Esophagus (tissue), 2 donors: Measurements from ENCODE around the gene EPN1. TPM values are rescaled to one million over a fixed set of nuclear protein-coding genes. Genes with fewer than 3 reads are reported as not detected.

Experiments used
- H3K27ac ChIP-seq, 2 donors: one replicate each; pipeline ENCODE4 v1.5.1; 2013; ENCODE audit warnings: low read depth in 2 of 2, mild to moderate bottlenecking in 2 of 2, inconsistent platforms in 1 of 2, low read length in 1 of 2, moderate library complexity in 1 of 2
- H3K27me3 ChIP-seq, 2 donors: one replicate each; pipeline ENCODE4 v1.6.1; 2013; ENCODE audit warnings: low read length in 2 of 2, control low read depth in 1 of 2, mild to moderate bottlenecking in 1 of 2; ENCODE audit not compliant: insufficient read depth in 2 of 2, control insufficient read depth in 1 of 2
- H3K36me3 ChIP-seq, 2 donors: one replicate each; pipeline ENCODE4 v1.6.1; 2013; ENCODE audit warnings: low read length in 1 of 2; ENCODE audit not compliant: control insufficient read depth in 2 of 2, insufficient read depth in 2 of 2
- H3K4me1 ChIP-seq, 2 donors: one replicate each; pipeline ENCODE4 v1.6.1; 2013; ENCODE audit warnings: low read length in 1 of 2; ENCODE audit not compliant: control insufficient read depth in 2 of 2, insufficient read depth in 2 of 2
- H3K4me3 ChIP-seq, 2 donors: one replicate each; pipeline ENCODE4 v1.5.1; 2013; ENCODE audit warnings: low read length in 2 of 2, mild to moderate bottlenecking in 2 of 2, low read depth in 1 of 2, moderate library complexity in 1 of 2
- H3K9me3 ChIP-seq, 2 donors: one replicate each; pipeline ENCODE4 v1.6.1; 2013; ENCODE audit warnings: mild to moderate bottlenecking in 2 of 2, low read depth in 1 of 2, low read length in 1 of 2, moderate library complexity in 1 of 2; ENCODE audit not compliant: control insufficient read depth in 2 of 2, insufficient read depth in 1 of 2
- WGBS, 2 donors: extraction: QIAGEN DNeasy Blood & Tissue Kit; methylation state at CpG; one replicate each; pipeline ENCODE4 v1.1.7; 2013; 5-methylcytosine and 5-hydroxymethylcytosine counted together
- polyA plus RNA-seq, 2 donors: library from polyadenylated mRNA; stranded (reverse); fragments of 200-250 nt; gene quantifications; one replicate each; pipeline ENCODE4 v1.2.3, GENCODE V29; 2013
- donor health status: healthy with polysubstance abuse.
- donor health status: Bipolar disorder and iron deficiency.

Gene EPN1
- polyA plus RNA-seq, 2 donors = 79.1 to 83.0 TPM

GRCh38 chr19:55675661-55676354, 782 bp downstream of the EPN1 start:
- WGBS, 2 donors = 8 to 14% methylated on average over 16 of the region's 16 CpGs
- H3K4me1 ChIP-seq = peaks cover 4 to 18% of the 10 kb centered on the region in 2 donors
- peaks cover 0 to 29% of the 10 kb centered on the region in 2 donors for H3K36me3 ChIP-seq
- peak overlapping the region; percentile 97 to 98 for H3K4me3 ChIP-seq
- H3K27me3 ChIP-seq = no peaks in the 10 kb centered on the region
- H3K27ac ChIP-seq = peak overlapping the region; percentile 91 to 97
- H3K9me3 ChIP-seq = no peaks in the 10 kb centered on the region

GRCh38 chr19:55676383-55676782, 1.4 kb downstream of the EPN1 start:
- Histone ChIP-seq H3K27ac (no peak overlapping the region), H3K9me3 (no peaks in the 10 kb centered on the region), H3K27me3 (no peaks in the 10 kb centered on the region), H3K36me3 (peaks cover 4 to 33% of the 10 kb centered on the region in 2 donors), H3K4me3 (peak overlapping the region in 1 of 2 donors; percentile 97), H3K4me1 (peaks cover 4 to 18% of the 10 kb centered on the region in 2 donors)
- WGBS, 2 donors = 42 to 60% methylated on average over 5 of the region's 5 CpGs

- Histone ChIP-seq H3K36me3 (peaks cover 4 to 33% of the 10 kb centered on the region in 2 donors), H3K4me3 (peak overlapping the region in 1 of 2 donors; percentile 97), H3K9me3 (no peaks in the 10 kb centered on the region), H3K4me1 (peaks cover 4 to 18% of the 10 kb centered on the region in 2 donors), H3K27me3 (no peaks in the 10 kb centered on the region), H3K27ac (peak overlapping the region; percentile 36 to 83)
- 50 to 58% methylated on average over 7 of the region's 7 CpGs for WGBS, 2 donors
These were observed 2.0 kb downstream of the EPN1 start for GRCh38 chr19:55676889-55677505.

GRCh38 chr19:55677572-55678028, 2.6 kb downstream of the EPN1 start:
- Histone ChIP-seq H3K4me1 (peaks cover 4 to 18% of the 10 kb centered on the region in 2 donors), H3K9me3 (no peaks in the 10 kb centered on the region), H3K27me3 (no peaks in the 10 kb centered on the region), H3K27ac (peak overlapping the region; percentile 15 to 81), H3K4me3 (no peak overlapping the region), H3K36me3 (peaks cover 4 to 33% of the 10 kb centered on the region in 2 donors)
- 52 to 63% methylated on average over 6 of the region's 6 CpGs for WGBS, 2 donors

- Histone ChIP-seq H3K36me3 (peaks cover 4 to 34% of the 10 kb centered on the region in 2 donors), H3K27me3 (no peaks in the 10 kb centered on the region), H3K27ac (peak overlapping the region; percentile 11 to 81), H3K4me1 (peaks cover 4 to 18% of the 10 kb centered on the region in 2 donors), H3K9me3 (no peaks in the 10 kb centered on the region), H3K4me3 (no peak overlapping the region)
- WGBS, 2 donors = 85 to 86% methylated on average over 21 of the region's 21 CpGs
These were observed 3.2 kb downstream of the EPN1 start for GRCh38 chr19:55678121-55678671.

GRCh38 chr19:55679343-55680257, 4.6 kb downstream of the EPN1 start:
- no peak overlapping the region for H3K4me3 ChIP-seq
- no peaks in the 10 kb centered on the region for H3K27me3 ChIP-seq
- WGBS, 2 donors = 80 to 83% methylated on average over 23 to 24 of the region's 24 CpGs
- peaks cover 4 to 18% of the 10 kb centered on the region in 2 donors for H3K4me1 ChIP-seq
- H3K27ac ChIP-seq = no peak overlapping the region
- no peaks in the 10 kb centered on the region for H3K9me3 ChIP-seq
- H3K36me3 ChIP-seq = peaks cover 4 to 36% of the 10 kb centered on the region in 2 donors

- H3K27me3 ChIP-seq = no peaks in the 10 kb centered on the region
- H3K27ac ChIP-seq = no peak overlapping the region
- H3K36me3 ChIP-seq = peaks cover 6 to 45% of the 10 kb centered on the region in 2 donors
- H3K4me3 ChIP-seq = no peak overlapping the region
- 92 to 93% methylated on average over 20 of the region's 20 CpGs for WGBS, 2 donors
- H3K9me3 ChIP-seq = no peaks in the 10 kb centered on the region
- peaks cover 4 to 22% of the 10 kb centered on the region in 2 donors for H3K4me1 ChIP-seq
These were observed 5.5 kb downstream of the EPN1 start for GRCh38 chr19:55680339-55681130.

- H3K4me3 ChIP-seq = no peak overlapping the region
- H3K9me3 ChIP-seq = no peaks in the 10 kb centered on the region
- peaks cover 10 to 54% of the 10 kb centered on the region in 2 donors for H3K36me3 ChIP-seq
- no peak overlapping the region for H3K27ac ChIP-seq
- H3K4me1 ChIP-seq = peaks cover 3 to 22% of the 10 kb centered on the region in 2 donors
- WGBS, 2 donors = 87% methylated on average over 9 of the region's 9 CpGs
- H3K27me3 ChIP-seq = no peaks in the 10 kb centered on the region
These were observed 6.4 kb downstream of the EPN1 start for GRCh38 chr19:55681131-55682092.
